GM18499 (cell line): ENCODE measurements around the gene HYAL3.

Experiments used
- ATAC-seq: cut with Tn5 transposase; IDR thresholded peaks from one replicate; pipeline ENCODE4 v1.9.1; 2021; ENCODE audit warnings: moderate number of reproducible peaks; ENCODE audit not compliant: insufficient read depth, unreplicated experiment

The HYAL3 gene

GRCh38 chr3:50330330-50330729 is 31.1 kb upstream of the HYAL3 start:
- no peak for ATAC-seq

DNA sequence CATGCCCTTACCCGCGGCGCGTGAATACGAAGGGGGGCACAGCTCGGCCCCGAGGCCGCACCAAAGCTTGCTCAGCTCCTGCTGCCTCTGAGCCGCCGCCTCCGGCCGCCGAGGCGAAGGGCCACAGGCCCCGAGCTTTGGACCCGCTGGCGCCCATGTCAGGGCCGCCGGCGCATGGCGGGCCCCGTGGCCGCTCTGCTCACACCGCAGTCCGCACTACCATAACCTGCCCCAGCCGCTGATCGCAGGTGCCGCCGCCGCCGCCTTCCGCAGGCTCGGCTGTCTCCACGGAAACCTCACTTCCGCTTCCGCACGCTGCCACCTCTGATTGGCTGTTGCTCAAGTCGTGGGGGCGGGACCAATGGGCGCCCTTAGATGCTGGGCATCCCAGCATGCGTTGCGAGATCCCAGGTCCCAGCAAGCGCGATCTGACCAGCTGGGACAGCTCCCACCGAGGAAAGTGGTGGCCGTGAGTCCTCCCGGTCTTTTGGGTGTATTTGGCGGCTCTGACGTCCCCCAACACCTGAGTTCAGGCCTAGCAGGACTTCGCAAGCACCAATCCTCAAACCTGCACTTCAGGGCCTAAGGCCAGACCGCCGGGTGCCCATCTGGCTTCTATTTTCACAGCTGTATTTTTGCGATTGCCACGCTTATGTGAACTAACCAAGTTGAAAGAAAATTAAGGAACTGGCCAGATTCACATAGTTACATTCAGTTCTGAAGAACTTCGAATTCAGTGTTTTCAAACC is 28.9 kb upstream of the HYAL3 start, which contains the start of gene TUSC2:
Gene TUSC2 (minus strand): TSS at position 281 of the 749 bp plus-strand sequence. CDS start 124 bp downstream, at position 157.
- ATAC-seq: no peak

- no peak for ATAC-seq
Measured at GRCh38 chr3:50327129-50327528, 27.9 kb upstream of the HYAL3 start.

- ATAC-seq: no peak
Measured at GRCh38 chr3:50326182-50326541, 27.0 kb upstream of the HYAL3 start.

- ATAC-seq: no peak
Measured at GRCh38 chr3:50325497-50326181, 26.4 kb upstream of the HYAL3 start.

- no peak for ATAC-seq
Measured at GRCh38 chr3:50325113-50325480, 25.9 kb upstream of the HYAL3 start.

GRCh38 chr3:50324351-50325112 is 25.3 kb upstream of the HYAL3 start:
- ATAC-seq: no peak

GRCh38 chr3:50323614-50324199 is 24.5 kb upstream of the HYAL3 start:
- no peak for ATAC-seq

- no peak for ATAC-seq
Measured at GRCh38 chr3:50323092-50323600, 23.9 kb upstream of the HYAL3 start.

- no peak for ATAC-seq
Measured at GRCh38 chr3:50322386-50323091, 23.3 kb upstream of the HYAL3 start, which contains the start of gene HYAL2. Gene HYAL2 (minus strand): TSS chr3:50322745. CDS start chr3:50320489, 2,256 bp downstream.

- ATAC-seq: no peak
Measured at GRCh38 chr3:50322115-50322385, 22.8 kb upstream of the HYAL3 start.

DNA sequence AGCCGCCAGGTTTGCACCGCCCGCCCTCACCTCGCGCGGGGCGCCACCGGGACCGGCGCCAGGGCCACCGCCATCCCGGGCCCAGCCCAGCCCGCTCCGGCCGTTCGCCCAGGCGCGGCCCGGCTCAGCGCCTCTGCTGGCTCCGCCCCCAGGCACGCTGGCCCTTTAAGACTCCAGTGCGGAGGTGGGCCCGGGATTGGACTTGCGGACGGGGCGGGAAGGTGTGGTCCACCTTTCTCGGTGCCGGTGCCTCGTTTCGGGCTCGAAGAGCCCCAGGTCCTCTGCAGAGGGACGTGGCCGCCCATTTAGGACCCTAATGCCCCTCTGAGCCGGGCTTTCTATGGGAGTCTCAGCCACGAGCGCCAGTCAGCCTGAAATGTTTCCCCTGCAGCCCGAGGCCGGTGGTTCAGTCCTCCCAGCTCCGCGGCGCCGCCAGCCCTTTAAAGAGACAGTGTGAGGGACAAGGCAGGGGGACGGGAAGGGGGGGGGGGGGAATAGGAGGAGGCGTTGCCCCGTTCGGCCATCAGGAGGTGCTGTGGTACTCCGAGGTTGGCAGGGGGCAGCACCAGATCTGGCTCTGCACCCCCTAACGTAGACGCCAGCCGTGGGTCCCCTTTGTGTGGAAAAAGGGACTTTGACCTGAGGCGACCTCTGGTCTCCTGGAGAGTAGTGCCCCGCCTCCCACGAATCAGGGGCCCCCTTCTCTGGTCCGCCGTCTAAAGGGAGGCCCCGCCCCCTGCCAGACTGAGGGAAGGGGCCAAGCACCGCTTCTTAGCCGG is 22.3 kb upstream of the HYAL3 start:
- ATAC-seq: no peak

GRCh38 chr3:50320853-50321335 is 21.7 kb upstream of the HYAL3 start:
- ATAC-seq: no peak

GRCh38 chr3:50319894-50320625 is 20.9 kb upstream of the HYAL3 start:
- ATAC-seq: no peak

DNA sequence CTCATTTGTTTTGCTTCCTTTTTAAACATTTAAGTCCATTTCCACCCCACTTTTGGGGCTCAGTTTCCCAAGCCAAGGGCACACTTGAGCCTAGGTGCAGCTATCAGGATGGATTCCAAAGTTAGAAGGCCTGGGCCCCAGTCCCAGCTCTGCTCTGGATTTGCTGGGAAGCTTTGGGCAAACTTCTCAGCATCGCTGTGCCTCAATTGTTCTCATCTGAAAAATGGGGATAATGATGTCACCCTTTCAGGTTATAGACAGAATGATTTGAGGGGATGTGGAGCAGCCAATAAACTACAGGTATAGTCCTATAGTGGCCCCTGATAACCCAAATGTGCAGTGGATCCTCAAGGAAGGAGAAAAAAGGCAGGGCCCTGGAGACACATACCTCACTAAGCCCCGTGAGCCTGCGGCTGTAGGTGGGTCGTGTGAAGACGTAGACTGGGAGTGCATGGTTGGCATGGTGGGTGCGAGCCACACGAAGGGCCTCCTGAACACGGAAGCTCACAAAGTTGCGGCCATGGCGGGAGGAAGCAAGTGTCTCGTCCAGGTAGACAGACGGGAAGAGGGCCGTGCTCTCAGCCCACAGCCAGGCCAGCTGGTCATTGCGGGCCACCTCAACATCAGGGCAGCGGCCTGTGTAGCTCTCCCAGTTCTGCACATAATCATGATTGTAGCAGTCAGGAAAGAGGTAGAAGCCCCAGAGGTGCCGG is 20.1 kb upstream of the HYAL3 start:
- no peak for ATAC-seq

DNA sequence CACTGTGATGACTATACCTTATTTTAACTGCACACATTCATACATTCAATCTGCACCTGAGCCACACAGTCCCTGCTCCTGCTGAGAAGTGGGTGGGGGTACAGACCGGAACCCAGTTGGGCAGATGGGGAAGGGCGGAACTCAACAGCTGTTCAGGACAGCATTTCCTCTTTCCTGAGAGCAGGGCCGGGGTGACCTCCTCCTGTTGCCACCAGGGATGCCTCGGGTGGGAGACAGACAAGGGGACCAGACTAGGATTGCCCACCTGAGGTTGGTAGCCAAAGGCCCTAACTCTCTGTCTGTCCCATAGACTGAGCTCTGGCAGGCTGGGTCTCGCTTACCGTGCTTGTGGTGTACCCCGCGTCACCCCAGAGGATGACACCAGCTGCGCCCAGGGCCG is 19.4 kb upstream of the HYAL3 start:
- no peak for ATAC-seq

GRCh38 chr3:50318163-50318562 is 19.0 kb upstream of the HYAL3 start:
- ATAC-seq: no peak

DNA sequence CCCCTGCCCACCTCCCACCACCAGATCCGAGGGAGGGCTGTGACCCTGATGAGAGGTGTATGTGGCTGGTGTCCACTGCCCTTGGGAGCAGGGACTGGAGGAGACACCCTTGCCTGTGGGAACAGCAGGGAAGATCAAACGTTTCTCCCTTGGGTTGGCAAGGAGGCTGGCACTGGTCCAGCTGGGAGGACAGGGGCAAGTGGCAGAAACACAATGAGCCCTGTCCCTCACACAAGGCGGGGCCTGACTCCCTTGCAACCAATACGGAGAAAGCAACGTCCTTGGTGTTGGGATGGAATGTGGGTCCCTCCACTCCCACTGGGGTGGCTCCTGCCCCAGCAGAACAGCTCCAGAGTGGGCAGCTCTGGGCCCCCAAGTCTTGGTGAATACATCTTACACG is 18.1 kb upstream of the HYAL3 start:
- ATAC-seq: no peak
